BJ (cell line): Measurements from ENCODE around the gene TNP2. TPM values are rescaled to one million over a fixed set of nuclear protein-coding genes. Genes with fewer than 3 reads are reported as not detected.
"Not testable (repeated sequence)": the region's sequence is repeated elsewhere in the genome, so short reads cannot be mapped to it uniquely, and the experiment has no call there.

Experiments
- CTCF ChIA-PET: fragments of 350-600 bp; formaldehyde crosslinking; extraction: SDS; loops from one replicate; lab custom pipeline; 2021; ENCODE audit warnings: antibody characterized with exemption, inconsistent platforms; lab: Yijun Ruan, JAX
- POLR2A ChIA-PET: fragments of 300-600 bp; sonication (Branson Sonifier 250); formaldehyde crosslinking; extraction: SDS; loops from one replicate; lab custom pipeline; 2021; ENCODE audit warnings: antibody characterized with exemption; lab: Charles Lee
- DNase-seq: peaks from one replicate; pipeline ENCODE4 v3.0.0-alpha.2; 2011; ENCODE audit warnings: low read depth
- H3K27me3 ChIP-seq: 2 replicates; pipeline ENCODE4 v1.6.0; 2011; ENCODE audit warnings: low read length; ENCODE audit not compliant: control insufficient read depth, insufficient read depth
- H3K36me3 ChIP-seq: 2 replicates; pipeline ENCODE4 v1.5.1; 2011; ENCODE audit warnings: low read length; ENCODE audit not compliant: control insufficient read depth, insufficient read depth
- H3K4me3 ChIP-seq: 2 replicates; pipeline ENCODE4 v1.5.1; 2011; ENCODE audit warnings: low read depth, mild to moderate bottlenecking, control low read depth, low read length
- CTCF ChIP-seq: IDR thresholded peaks from 2 replicates; pipeline ENCODE4 v1.5.1; 2011; ENCODE audit warnings: low read depth, mild to moderate bottlenecking, control low read depth, inconsistent platforms, low read length, moderate library complexity; ENCODE audit not compliant: insufficient read depth
- polyA plus RNA-seq: library from polyadenylated mRNA; depleted of rRNA; stranded (reverse); fragments of >200 nt; gene quantifications from 2 replicates; pipeline ENCODE4 v1.2.3, GENCODE V29; 2011; rRNA removed
- small RNA-seq: library from RNA; depleted of rRNA; stranded (forward); fragments of <200 nt; gene quantifications from one replicate; pipeline ENCODE3, GENCODE V24; 2012; ENCODE audit warnings: low replicate concordance, low read depth; ENCODE audit not compliant: insufficient read length

TNP2 gene
- polyA plus RNA-seq, 1 experiment: not detected

GRCh38 chr16:11224096-11224893 lies 44.8 kb downstream of the TNP2 start:
- POLR2A ChIA-PET: no interaction called here
- CTCF ChIA-PET: no interaction called here
- DNase-seq: no peak
- H3K4me3 ChIP-seq: no peak overlapping the region
- TF ChIP-seq CTCF: no peak
- peaks cover 1% of the 10 kb centered on the region; the same call in 1 of the 2 replicates for H3K27me3 ChIP-seq
- H3K36me3 ChIP-seq: no peaks in the 10 kb centered on the region

GRCh38 chr16:11220507-11220906 lies 48.6 kb downstream of the TNP2 start:
- H3K4me3 ChIP-seq, H3K36me3 ChIP-seq, H3K27me3 ChIP-seq, POLR2A ChIA-PET, DNase-seq: not testable (repeated sequence)
- CTCF ChIA-PET: interaction anchor here (1.4 kb wide), 1 partner anchor 13 kb away, joined by 3 read pairs; no protein-coding TSS in a partner anchor

DNA sequence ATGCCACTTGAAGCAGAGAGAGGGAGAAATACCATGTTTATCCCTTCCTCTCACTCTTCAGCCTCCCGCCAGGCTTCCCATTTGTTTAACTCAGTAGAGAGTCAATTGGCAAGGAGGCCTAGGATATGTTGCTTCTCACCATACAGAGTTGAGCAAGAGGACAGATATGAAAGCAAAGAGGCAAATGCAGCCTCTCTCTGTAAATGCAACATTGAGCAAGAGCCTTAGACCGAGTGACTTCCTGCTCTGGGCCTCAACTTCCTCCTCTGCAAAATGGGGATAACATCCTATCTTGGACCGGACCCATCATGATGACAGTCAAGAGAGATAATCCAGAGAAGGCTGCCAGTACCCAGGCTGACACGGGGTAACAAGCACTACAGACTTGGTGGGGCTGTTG lies 49.9 kb downstream of the TNP2 start:
- Histone ChIP-seq H3K4me3 (no peak overlapping the region), H3K27me3 (peaks cover 1% of the 10 kb centered on the region; the same call in 1 of the 2 replicates), H3K36me3 (no peaks in the 10 kb centered on the region)
- no peak for DNase-seq
- POLR2A ChIA-PET: no interaction called here
- CTCF ChIA-PET: interaction anchor here (1.8 to 2.3 kb wide), 2 partner anchors 10 to 13 kb away, joined by 7 to 17 read pairs; no protein-coding TSS in a partner anchor
- no peak for TF ChIP-seq CTCF

DNA sequence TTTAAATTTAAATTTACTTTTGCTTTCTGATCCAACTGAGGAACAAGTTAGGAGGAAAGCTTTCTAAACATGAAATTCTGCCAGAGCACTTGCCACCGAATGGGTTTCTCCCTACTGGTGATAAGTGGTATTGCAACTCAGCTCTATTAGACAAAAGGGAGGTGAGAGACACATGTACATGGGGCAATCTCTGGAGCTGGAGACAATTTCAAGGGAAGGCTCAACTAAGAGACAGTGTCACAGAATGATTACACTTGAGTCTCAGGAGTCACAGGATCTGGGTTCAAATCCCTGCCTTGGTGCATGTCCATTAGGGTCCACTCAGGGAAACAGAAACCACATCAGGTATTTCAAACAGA lies 50.5 kb downstream of the TNP2 start:
- ChIA-PET CTCF (interaction anchor here (0.6 to 2.3 kb wide), 7 partner anchors 9 to 259 kb away, joined by 3 to 17 read pairs (median 3); no protein-coding TSS in a partner anchor), POLR2A (no interaction called here)
- Histone ChIP-seq H3K27me3 (peaks cover 1% of the 10 kb centered on the region; the same call in 1 of the 2 replicates), H3K4me3 (no peak overlapping the region), H3K36me3 (no peaks in the 10 kb centered on the region)
- DNase-seq: no peak
- peak; percentile 57 for TF ChIP-seq CTCF

Small RNA genes within 50 kb of the gene (small RNA-seq; reads per million reads assigned to genes)
- gene MIR548H2: not detected
- not detected for gene RF00019
- gene RF00554: not detected

Other genes starting within 250 kb of the TNP2 start
- 1.9 and 2.6 TPM in 2 replicates for gene SOCS1, start 13.1 kb downstream of the TNP2 start, polyA plus RNA-seq
- gene PRM3, start 4.3 kb upstream of the TNP2 start, polyA plus RNA-seq: not detected in 2 replicates
- gene PRM2, start 7.2 kb upstream of the TNP2 start, polyA plus RNA-seq: not detected in 2 replicates
- gene PRM1, start 12.0 kb upstream of the TNP2 start, polyA plus RNA-seq: not detected in 2 replicates
- 1.7 and 3.2 TPM in 2 replicates for gene RMI2, start 76.1 kb upstream of the TNP2 start, polyA plus RNA-seq